Motor neuron (in vitro differentiated cells): ENCODE data around the gene PCDHGA7. TPM values are rescaled to one million over a fixed set of nuclear protein-coding genes. Genes with fewer than 3 reads are reported as not detected.
A peak's percentile ranks its signal among the peaks of the same experiment; 100 is the strongest.
"Not testable (repeated sequence)": the region's sequence is repeated elsewhere in the genome, so short reads cannot be mapped to it uniquely, and the experiment has no call there.

Experiments
- ATAC-seq, 8 experiments: fragments of 200-7000 bp; cut with Tn5 transposase; replicated peaks in 6 of 8; 2 replicates each; pipeline ENCODE4 v1.8.0; 2021; ENCODE audit warnings: mild to moderate bottlenecking in 8 of 8, moderate library complexity in 8 of 8
- H3K27ac ChIP-seq, 2 donors: fragments of 250-450 bp; sonication (Bioruptor Pico); 2 replicates each; pipeline ENCODE4 v1.9.0; 2021; ENCODE audit warnings: antibody characterized with exemption in 2 of 2, mild to moderate bottlenecking in 2 of 2, moderate library complexity in 1 of 2
- H3K4me1 ChIP-seq, 2 donors: fragments of 250-450 bp; sonication (Bioruptor Pico); replicated peaks in 1 of 2; 2 replicates each; pipeline ENCODE4 v1.6.1; 2021; ENCODE audit warnings: antibody characterized with exemption in 2 of 2, mild to moderate bottlenecking in 2 of 2, moderate library complexity in 1 of 2
- H3K4me3 ChIP-seq, 5 donors: fragments of 250-450 bp; sonication (Bioruptor Pico); 2 replicates each; pipeline ENCODE4 v1.9.0; 2021; ENCODE audit warnings: antibody characterized with exemption in 5 of 5, mild to moderate bottlenecking in 5 of 5, moderate library complexity in 4 of 5
- WGBS, 10 experiments: fragments of 450-650 bp; shearing (Covaris generic); methylation state at CpG; one replicate each; pipeline ENCODE4 v1.0.0; 2022; 5-methylcytosine and 5-hydroxymethylcytosine counted together
- in situ Hi-C, 9 experiments: fragments of 400-800 bp; cut with MboI; loops; one replicate each; pipeline ENCODE4 v1.15.0; 2021; ENCODE audit warnings: low sequenced_read_pairs in 9 of 9, low pct_unique_long_range_greater_than_20kb in 2 of 9; ENCODE audit not compliant: unreplicated experiment in 9 of 9
- total RNA-seq, 8 experiments: library from RNA; unstranded; fragments of 300-600 nt; gene quantifications; 2 replicates each; pipeline versions ENCODE4 v1.2.3 to v1.2.4, GENCODE V29; 2022

Gene PCDHGA7
- total RNA-seq, 8 experiments from 2014 or later = 0.16 to 5.8 (median 0.52) TPM

- 0 to 95% (median 70%) methylated on average over 1 to 10 of the region's 14 CpGs; no CpG with 5 or more reads in 1 of the 10 experiments for WGBS, 10 experiments
- H3K27ac ChIP-seq = no peak overlapping the region
- H3K4me3 ChIP-seq = no peak overlapping the region
- ATAC-seq = no peak
- no peaks in the 10 kb centered on the region for H3K4me1 ChIP-seq
- in situ Hi-C loops = no loop called here
Observed at GRCh38 chr5:141374627-141375026, 7.9 kb upstream of the PCDHGA7 start.

GRCh38 chr5:141375444-141376155, 6.9 kb upstream of the PCDHGA7 start:
- H3K27ac ChIP-seq, ATAC-seq, in situ Hi-C loops, H3K4me1 ChIP-seq, H3K4me3 ChIP-seq: not testable (repeated sequence)
- WGBS, 10 experiments = 0 to 91% (median 50%) methylated on average over 1 to 7 of the region's 48 CpGs; no CpG with 5 or more reads in 6 of the 10 experiments

- Histone ChIP-seq H3K4me1 (no peaks in the 10 kb centered on the region), H3K27ac (no peak overlapping the region), H3K4me3 (no peak overlapping the region)
- in situ Hi-C loops = no loop called here
- ATAC-seq = no peak
- WGBS, 10 experiments = 34 to 95% (median 80%) methylated on average over 1 to 16 of the region's 21 CpGs; no CpG with 5 or more reads in 3 of the 10 experiments
Observed at GRCh38 chr5:141383345-141383744, 803 bp downstream of the PCDHGA7 start.

- in situ Hi-C loops = no loop called here
- ATAC-seq = no peak
Observed at GRCh38 chr5:141384471-141385267, 2.1 kb downstream of the PCDHGA7 start.

GRCh38 chr5:141387557-141388311, 5.2 kb downstream of the PCDHGA7 start, which contains the start of gene PCDHGB4:
Gene PCDHGB4 (plus strand): TSS chr5:141387698. CDS start chr5:141387885, 187 bp downstream.
- ATAC-seq = peak in 5 of 8 experiments; percentile 60 to 99 (median 74)
- WGBS, 10 experiments = 0 to 82% (median 48%) methylated on average over 2 to 12 of the region's 40 CpGs; no CpG with 5 or more reads in 4 of the 10 experiments
- in situ Hi-C loops, H3K27ac ChIP-seq, H3K4me1 ChIP-seq: not testable (repeated sequence)
- H3K4me3 ChIP-seq = peak within 1 kb of the TSS in 1 of 5 donors; percentile 46

More at GRCh38 chr5:141384471-141385267, 2.1 kb downstream of the PCDHGA7 start:
- Histone ChIP-seq H3K27ac (no peak overlapping the region), H3K4me3 (no peak overlapping the region), H3K4me1 (no peaks in the 10 kb centered on the region)
- WGBS, 10 experiments = 5 to 97% (median 86%) methylated on average over 3 to 23 of the region's 43 CpGs; no CpG with 5 or more reads in 4 of the 10 experiments

GRCh38 chr5:141388661-141389060, 6.1 kb downstream of the PCDHGA7 start:
- Histone ChIP-seq H3K4me3 (peak overlapping the region in 1 of 5 donors; percentile 24), H3K27ac (no peak overlapping the region), H3K4me1 (no peaks in the 10 kb centered on the region)
- no peak for ATAC-seq
- 27 to 100% (median 84%) methylated on average over 3 to 9 of the region's 10 CpGs for WGBS, 10 experiments
- in situ Hi-C loops = no loop called here

- 18 to 100% (median 92%) methylated on average over 2 to 53 of the region's 77 CpGs; no CpG with 5 or more reads in 4 of the 10 experiments for WGBS, 10 experiments
- Histone ChIP-seq H3K27ac (no peak overlapping the region), H3K4me3 (no peak overlapping the region), H3K4me1 (no peaks in the 10 kb centered on the region)
- in situ Hi-C loops = no loop called here
- ATAC-seq = no peak
Observed at GRCh38 chr5:141389153-141390042, 6.9 kb downstream of the PCDHGA7 start.

GRCh38 chr5:141392429-141393198, 10.1 kb downstream of the PCDHGA7 start, which contains the start of gene PCDHGA8:
Gene PCDHGA8 (plus strand): TSS chr5:141392633. CDS start chr5:141392814, 181 bp downstream.
- in situ Hi-C loops = no loop called here
- Histone ChIP-seq H3K4me3 (no peak within 1 kb of the TSS), H3K4me1 (no peaks in the 10 kb centered on the region), H3K27ac (no peak within 1 kb of the TSS)
- ATAC-seq = no peak
- 15 to 96% (median 83%) methylated on average over 1 to 38 of the region's 38 CpGs for WGBS, 10 experiments

- in situ Hi-C loops = no loop called here
- H3K4me1 ChIP-seq = no peaks in the 10 kb centered on the region
- H3K4me3 ChIP-seq = no peak overlapping the region
- WGBS, 10 experiments = 0 to 97% (median 90%) methylated on average over 2 to 18 of the region's 21 CpGs
- H3K27ac ChIP-seq = no peak overlapping the region
- ATAC-seq = no peak
Observed at GRCh38 chr5:141393267-141393666, 10.7 kb downstream of the PCDHGA7 start.

- H3K4me1 ChIP-seq, H3K4me3 ChIP-seq, in situ Hi-C loops, ATAC-seq, H3K27ac ChIP-seq: not testable (repeated sequence)
- 60 to 100% (median 88%) methylated on average over 1 to 12 of the region's 53 CpGs; no CpG with 5 or more reads in 4 of the 10 experiments for WGBS, 10 experiments
Observed at GRCh38 chr5:141394401-141395187, 12.1 kb downstream of the PCDHGA7 start.
